ENCODE results near the gene ATP2B2.

The ATP2B2 gene

DNA sequence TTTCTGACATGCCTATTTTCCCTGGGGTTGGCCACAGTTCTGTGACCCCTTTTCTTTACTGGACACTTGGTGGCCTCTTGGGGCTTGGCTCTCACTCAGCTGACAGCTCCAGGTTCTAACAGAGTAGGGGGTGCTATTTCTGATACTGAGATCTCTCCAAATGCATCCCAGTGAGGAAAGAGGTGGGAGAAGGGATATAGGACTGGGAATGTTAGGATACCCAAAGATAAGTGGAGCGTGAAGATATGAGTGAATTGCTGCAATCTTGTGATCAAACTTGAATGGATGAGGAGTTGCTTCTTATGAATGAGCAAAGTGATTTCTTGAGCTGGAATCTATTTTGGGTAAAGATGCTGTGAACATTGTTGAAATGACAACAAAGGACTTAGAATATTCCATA, 74.6 kb downstream of the ATP2B2 start (continued):
- TF ChIP-seq, protein P1, sequence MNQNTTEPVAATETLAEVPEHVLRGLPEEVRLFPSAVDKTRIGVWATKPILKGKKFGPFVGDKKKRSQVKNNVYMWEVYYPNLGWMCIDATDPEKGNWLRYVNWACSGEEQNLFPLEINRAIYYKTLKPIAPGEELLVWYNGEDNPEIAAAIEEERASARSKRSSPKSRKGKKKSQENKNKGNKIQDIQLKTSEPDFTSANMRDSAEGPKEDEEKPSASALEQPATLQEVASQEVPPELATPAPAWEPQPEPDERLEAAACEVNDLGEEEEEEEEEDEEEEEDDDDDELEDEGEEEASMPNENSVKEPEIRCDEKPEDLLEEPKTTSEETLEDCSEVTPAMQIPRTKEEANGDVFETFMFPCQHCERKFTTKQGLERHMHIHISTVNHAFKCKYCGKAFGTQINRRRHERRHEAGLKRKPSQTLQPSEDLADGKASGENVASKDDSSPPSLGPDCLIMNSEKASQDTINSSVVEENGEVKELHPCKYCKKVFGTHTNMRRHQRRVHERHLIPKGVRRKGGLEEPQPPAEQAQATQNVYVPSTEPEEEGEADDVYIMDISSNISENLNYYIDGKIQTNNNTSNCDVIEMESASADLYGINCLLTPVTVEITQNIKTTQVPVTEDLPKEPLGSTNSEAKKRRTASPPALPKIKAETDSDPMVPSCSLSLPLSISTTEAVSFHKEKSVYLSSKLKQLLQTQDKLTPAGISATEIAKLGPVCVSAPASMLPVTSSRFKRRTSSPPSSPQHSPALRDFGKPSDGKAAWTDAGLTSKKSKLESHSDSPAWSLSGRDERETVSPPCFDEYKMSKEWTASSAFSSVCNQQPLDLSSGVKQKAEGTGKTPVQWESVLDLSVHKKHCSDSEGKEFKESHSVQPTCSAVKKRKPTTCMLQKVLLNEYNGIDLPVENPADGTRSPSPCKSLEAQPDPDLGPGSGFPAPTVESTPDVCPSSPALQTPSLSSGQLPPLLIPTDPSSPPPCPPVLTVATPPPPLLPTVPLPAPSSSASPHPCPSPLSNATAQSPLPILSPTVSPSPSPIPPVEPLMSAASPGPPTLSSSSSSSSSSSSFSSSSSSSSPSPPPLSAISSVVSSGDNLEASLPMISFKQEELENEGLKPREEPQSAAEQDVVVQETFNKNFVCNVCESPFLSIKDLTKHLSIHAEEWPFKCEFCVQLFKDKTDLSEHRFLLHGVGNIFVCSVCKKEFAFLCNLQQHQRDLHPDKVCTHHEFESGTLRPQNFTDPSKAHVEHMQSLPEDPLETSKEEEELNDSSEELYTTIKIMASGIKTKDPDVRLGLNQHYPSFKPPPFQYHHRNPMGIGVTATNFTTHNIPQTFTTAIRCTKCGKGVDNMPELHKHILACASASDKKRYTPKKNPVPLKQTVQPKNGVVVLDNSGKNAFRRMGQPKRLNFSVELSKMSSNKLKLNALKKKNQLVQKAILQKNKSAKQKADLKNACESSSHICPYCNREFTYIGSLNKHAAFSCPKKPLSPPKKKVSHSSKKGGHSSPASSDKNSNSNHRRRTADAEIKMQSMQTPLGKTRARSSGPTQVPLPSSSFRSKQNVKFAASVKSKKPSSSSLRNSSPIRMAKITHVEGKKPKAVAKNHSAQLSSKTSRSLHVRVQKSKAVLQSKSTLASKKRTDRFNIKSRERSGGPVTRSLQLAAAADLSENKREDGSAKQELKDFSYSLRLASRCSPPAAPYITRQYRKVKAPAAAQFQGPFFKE (tag by site-specific recombination; IDR thresholded peaks at IDR 0.05; ENCODE audit: borderline replicate concordance) = no peak
- TF ChIP-seq, protein P2, sequence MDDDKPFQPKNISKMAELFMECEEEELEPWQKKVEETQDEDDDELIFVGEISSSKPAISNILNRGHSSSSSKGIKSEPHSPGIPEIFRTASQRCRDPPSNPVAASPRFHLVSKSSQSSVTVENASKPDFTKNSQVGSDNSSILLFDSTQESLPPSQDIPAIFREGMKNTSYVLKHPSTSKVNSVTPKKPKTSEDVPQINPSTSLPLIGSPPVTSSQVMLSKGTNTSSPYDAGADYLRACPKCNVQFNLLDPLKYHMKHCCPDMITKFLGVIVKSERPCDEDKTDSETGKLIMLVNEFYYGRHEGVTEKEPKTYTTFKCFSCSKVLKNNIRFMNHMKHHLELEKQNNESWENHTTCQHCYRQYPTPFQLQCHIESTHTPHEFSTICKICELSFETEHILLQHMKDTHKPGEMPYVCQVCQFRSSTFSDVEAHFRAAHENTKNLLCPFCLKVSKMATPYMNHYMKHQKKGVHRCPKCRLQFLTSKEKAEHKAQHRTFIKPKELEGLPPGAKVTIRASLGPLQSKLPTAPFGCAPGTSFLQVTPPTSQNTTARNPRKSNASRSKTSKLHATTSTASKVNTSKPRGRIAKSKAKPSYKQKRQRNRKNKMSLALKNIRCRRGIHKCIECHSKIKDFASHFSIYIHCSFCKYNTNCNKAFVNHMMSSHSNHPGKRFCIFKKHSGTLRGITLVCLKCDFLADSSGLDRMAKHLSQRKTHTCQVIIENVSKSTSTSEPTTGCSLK (tag by site-specific recombination; IDR thresholded peaks at IDR 0.05) = no peak
- TF ChIP-seq ZNF214 (tag by site-specific recombination; IDR thresholded peaks at IDR 0.05; ENCODE audit: borderline replicate concordance) = no peak
- no peak for TF ChIP-seq ZFP3 (tag by site-specific recombination; IDR thresholded peaks at IDR 0.05; ENCODE audit: low read depth)

DNA sequence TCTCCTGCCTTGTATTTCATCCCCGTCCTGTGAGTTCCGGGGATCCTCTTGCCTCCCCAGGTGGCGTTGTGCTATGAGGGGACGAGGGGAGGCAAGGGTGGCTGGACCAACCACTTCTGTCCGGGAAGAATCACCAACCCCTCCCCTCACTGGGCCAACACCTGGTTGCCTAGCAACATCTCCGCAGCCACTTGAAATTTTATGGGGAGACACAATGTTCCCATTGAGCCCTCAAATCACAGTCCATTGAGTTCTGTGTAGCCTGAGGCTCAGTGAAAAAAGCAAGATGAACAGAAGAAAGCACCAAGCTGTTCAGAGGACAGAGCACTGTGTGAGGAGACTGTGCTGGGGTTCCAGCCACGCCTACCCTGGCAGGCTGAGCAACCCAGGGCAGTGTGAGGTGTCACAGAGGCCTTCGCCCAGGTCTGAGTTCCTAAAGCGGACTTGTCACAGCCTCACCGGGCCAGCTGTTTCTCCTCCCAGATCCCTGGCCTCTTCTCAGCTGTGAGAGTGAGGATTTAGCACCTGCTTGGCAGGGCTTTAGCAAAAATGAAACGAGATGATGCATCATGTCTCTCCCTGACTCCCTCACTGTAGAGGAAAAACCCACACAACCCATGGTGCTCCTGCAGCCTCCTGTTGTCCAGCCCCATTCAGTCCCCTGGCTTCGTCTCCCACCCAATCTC, 76.8 kb downstream of the ATP2B2 start:
- Histone ChIP-seq H3K4me1 (ENCODE audit: control insufficient read depth, insufficient read depth, low read length) (no peaks in the 10 kb centered on the region), H3K36me3 (ENCODE audit: control insufficient read depth in 2 of 2, insufficient read depth in 1 of 2, low read length in 2 of 2) (no peaks in the 10 kb centered on the region), H3K4me3 (ENCODE audit: low read depth, low read length) (no peak overlapping the region), H3K27ac (ENCODE audit: extremely low read depth, low read depth, low read length) (no peak overlapping the region), H3K9me3 (ENCODE audit: control insufficient read depth, insufficient read depth, low read depth, low read length) (no peaks in the 10 kb centered on the region)
- CTCF ChIA-PET = no interaction called here
- TF ChIP-seq ZNF654 (tag by site-specific recombination; IDR thresholded peaks at IDR 0.05; ENCODE audit: low read depth) = no peak
- TF ChIP-seq, protein P3, sequence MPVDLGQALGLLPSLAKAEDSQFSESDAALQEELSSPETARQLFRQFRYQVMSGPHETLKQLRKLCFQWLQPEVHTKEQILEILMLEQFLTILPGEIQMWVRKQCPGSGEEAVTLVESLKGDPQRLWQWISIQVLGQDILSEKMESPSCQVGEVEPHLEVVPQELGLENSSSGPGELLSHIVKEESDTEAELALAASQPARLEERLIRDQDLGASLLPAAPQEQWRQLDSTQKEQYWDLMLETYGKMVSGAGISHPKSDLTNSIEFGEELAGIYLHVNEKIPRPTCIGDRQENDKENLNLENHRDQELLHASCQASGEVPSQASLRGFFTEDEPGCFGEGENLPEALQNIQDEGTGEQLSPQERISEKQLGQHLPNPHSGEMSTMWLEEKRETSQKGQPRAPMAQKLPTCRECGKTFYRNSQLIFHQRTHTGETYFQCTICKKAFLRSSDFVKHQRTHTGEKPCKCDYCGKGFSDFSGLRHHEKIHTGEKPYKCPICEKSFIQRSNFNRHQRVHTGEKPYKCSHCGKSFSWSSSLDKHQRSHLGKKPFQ (tag by site-specific recombination; IDR thresholded peaks at IDR 0.05) = no peak
- TF ChIP-seq ZNF843 (tag by site-specific recombination; IDR thresholded peaks at IDR 0.05) = no peak
- TF ChIP-seq, protein P4, sequence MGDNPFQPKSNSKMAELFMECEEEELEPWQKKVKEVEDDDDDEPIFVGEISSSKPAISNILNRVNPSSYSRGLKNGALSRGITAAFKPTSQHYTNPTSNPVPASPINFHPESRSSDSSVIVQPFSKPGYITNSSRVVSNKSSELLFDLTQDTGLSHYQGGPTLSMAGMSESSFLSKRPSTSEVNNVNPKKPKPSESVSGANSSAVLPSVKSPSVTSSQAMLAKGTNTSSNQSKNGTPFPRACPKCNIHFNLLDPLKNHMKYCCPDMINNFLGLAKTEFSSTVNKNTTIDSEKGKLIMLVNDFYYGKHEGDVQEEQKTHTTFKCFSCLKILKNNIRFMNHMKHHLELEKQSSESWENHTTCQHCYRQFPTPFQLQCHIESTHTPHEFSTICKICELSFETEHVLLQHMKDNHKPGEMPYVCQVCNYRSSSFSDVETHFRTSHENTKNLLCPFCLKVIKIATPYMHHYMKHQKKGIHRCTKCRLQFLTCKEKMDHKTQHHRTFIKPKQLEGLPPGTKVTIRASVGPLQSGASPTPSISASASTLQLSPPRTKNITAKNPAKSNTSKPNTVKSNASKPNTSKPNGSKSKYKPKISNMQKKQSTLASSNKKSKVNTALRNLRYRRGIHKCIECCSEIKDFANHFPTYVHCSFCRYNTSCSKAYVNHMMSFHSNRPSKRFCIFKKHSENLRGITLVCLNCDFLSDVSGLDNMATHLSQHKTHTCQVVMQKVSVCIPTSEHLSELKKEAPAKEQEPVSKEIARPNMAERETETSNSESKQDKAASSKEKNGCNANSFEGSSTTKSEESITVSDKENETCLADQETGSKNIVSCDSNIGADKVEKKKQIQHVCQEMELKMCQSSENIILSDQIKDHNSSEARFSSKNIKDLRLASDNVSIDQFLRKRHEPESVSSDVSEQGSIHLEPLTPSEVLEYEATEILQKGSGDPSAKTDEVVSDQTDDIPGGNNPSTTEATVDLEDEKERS (tag by site-specific recombination; IDR thresholded peaks at IDR 0.05) = no peak
- TF ChIP-seq ZNF48 (tag by site-specific recombination; IDR thresholded peaks at IDR 0.05) = no peak
- no peak for TF ChIP-seq ZNF133 (tag by site-specific recombination; IDR thresholded peaks at IDR 0.05)
- no peak for TF ChIP-seq ZNF202 (tag by site-specific recombination; IDR thresholded peaks at IDR 0.05; ENCODE audit: borderline replicate concordance)
- TF ChIP-seq ZNF292 (tag by site-specific recombination; IDR thresholded peaks at IDR 0.05; ENCODE audit: borderline replicate concordance, low read depth) = no peak
- TF ChIP-seq ZNF529 (tag by site-specific recombination; IDR thresholded peaks at IDR 0.05; ENCODE audit: insufficient replicate concordance) = no peak
- no peak for TF ChIP-seq ZNF510 (tag by site-specific recombination; IDR thresholded peaks at IDR 0.05; ENCODE audit: insufficient replicate concordance)
- no peak for TF ChIP-seq ZNF677 (tag by site-specific recombination; IDR thresholded peaks at IDR 0.05)
- no peak for TF ChIP-seq ZNF302 (tag by site-specific recombination; IDR thresholded peaks at IDR 0.05; ENCODE audit: low read depth)
- POLR2A ChIA-PET = no interaction called here
